ENCODE measurements around the gene CBL.

DNA sequence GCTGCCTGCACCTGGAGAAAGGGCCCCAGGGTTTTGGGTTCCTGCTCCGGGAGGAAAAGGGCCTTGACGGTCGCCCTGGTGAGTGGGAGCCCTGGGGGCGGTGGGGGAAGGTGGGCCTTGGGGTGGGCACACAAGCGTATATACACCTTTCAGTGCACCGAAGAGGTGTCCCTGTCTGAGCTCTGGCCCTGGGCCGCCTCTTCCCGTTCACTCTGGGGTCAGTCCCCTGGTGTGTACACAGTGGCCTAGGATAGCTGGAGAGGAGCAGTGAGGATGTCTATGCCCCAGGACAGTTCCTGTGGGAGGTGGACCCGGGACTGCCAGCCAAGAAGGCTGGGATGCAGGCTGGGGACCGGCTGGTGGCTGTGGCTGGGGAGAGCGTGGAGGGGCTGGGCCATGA, 18.1 kb upstream of the CBL start:
- TF ChIP-seq, protein P1, sequence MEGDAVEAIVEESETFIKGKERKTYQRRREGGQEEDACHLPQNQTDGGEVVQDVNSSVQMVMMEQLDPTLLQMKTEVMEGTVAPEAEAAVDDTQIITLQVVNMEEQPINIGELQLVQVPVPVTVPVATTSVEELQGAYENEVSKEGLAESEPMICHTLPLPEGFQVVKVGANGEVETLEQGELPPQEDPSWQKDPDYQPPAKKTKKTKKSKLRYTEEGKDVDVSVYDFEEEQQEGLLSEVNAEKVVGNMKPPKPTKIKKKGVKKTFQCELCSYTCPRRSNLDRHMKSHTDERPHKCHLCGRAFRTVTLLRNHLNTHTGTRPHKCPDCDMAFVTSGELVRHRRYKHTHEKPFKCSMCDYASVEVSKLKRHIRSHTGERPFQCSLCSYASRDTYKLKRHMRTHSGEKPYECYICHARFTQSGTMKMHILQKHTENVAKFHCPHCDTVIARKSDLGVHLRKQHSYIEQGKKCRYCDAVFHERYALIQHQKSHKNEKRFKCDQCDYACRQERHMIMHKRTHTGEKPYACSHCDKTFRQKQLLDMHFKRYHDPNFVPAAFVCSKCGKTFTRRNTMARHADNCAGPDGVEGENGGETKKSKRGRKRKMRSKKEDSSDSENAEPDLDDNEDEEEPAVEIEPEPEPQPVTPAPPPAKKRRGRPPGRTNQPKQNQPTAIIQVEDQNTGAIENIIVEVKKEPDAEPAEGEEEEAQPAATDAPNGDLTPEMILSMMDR (IDR thresholded peaks at IDR 0.05): no peak
- no peak for TF ChIP-seq POLR2A (IDR thresholded peaks at IDR 0.05)
